GM12892 (cell line): ENCODE measurements around the gene TMPO. TPM values are rescaled to one million over a fixed set of nuclear protein-coding genes. Genes with fewer than 3 reads are reported as not detected.
"Not testable (repeated sequence)": the region's sequence is repeated elsewhere in the genome, so short reads cannot be mapped to it uniquely, and the experiment has no call there.

Source experiments
- DNase-seq: peaks from one replicate; pipeline ENCODE4 v3.0.0; 2011; ENCODE audit not compliant: insufficient read length
- FAIRE-seq: peaks from 2 replicates; lab custom pipeline; 2011; peaks lifted over from hg19 to GRCh38; lab: Jason Lieb, UNC
- POLR2A ChIP-seq: IDR thresholded peaks from 2 replicates; pipeline ENCODE4 v1.6.1; 2011; ENCODE audit warnings: low read depth, low read length, control low read depth
- POLR2AphosphoS5 ChIP-seq: IDR thresholded peaks from 2 replicates; pipeline ENCODE4 v1.6.1; 2011; ENCODE audit warnings: low read depth, low read length, control low read depth
- TAF1 ChIP-seq: IDR thresholded peaks from 2 replicates; pipeline ENCODE4 v1.6.1; 2011; ENCODE audit warnings: low read depth, mild to moderate bottlenecking, control low read depth, low read length, borderline replicate concordance
- polyA plus RNA-seq: library from polyadenylated mRNA; unstranded; fragments of >200 nt; gene quantifications from one replicate; pipeline ENCODE4 v1.2.1, GENCODE V29; 2012; ENCODE audit warnings: missing spikeins, inconsistent platforms; ENCODE audit not compliant: missing spikeins

The TMPO gene
- polyA plus RNA-seq = 124 TPM

DNA sequence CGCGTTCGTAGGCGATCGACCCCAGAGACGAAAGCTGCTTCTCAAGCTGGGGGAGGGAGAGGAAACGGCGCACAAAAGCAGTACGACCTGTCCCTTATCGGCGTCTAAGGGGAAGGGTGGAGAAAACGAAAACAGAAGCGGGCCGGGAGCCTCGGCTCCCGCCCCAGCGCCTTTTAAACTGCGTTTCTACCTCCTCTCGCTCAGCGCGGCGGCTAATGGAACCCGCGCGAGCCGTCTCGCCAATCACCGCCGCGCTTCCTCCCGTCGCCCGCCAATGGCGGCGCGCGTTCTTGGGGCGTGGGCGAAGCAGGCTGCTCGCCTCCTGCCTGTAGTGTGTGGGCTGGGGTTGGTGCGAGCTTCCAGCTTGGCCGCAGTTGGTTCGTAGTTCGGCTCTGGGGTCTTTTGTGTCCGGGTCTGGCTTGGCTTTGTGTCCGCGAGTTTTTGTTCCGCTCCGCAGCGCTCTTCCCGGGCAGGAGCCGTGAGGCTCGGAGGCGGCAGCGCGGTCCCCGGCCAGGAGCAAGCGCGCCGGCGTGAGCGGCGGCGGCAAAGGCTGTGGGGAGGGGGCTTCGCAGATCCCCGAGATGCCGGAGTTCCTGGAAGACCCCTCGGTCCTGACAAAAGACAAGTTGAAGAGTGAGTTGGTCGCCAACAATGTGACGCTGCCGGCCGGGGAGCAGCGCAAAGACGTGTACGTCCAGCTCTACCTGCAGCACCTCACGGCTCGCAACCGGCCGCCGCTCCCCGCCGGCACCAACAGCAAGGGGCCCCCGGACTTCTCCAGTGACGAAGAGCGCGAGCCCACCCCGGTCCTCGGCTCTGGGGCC lies at the start of gene TMPO:
Gene TMPO, plus strand, starts transcription at position 304 of the 824 bp plus-strand sequence. Its CDS starts 278 bp downstream, at position 582.
- TF ChIP-seq POLR2A (peak; percentile 95), POLR2AphosphoS5 (peak; percentile 96), TAF1 (peak; percentile 92)
- peak; percentile 88 for DNase-seq
- peak; percentile 98 for FAIRE-seq

GRCh38 chr12:98465950-98466602 lies 49.3 kb upstream of the TMPO start:
- FAIRE-seq (no peak), DNase-seq (no peak)
- TF ChIP-seq POLR2AphosphoS5 = no peak
- TF ChIP-seq POLR2A = no peak
- no peak for TF ChIP-seq TAF1

DNA sequence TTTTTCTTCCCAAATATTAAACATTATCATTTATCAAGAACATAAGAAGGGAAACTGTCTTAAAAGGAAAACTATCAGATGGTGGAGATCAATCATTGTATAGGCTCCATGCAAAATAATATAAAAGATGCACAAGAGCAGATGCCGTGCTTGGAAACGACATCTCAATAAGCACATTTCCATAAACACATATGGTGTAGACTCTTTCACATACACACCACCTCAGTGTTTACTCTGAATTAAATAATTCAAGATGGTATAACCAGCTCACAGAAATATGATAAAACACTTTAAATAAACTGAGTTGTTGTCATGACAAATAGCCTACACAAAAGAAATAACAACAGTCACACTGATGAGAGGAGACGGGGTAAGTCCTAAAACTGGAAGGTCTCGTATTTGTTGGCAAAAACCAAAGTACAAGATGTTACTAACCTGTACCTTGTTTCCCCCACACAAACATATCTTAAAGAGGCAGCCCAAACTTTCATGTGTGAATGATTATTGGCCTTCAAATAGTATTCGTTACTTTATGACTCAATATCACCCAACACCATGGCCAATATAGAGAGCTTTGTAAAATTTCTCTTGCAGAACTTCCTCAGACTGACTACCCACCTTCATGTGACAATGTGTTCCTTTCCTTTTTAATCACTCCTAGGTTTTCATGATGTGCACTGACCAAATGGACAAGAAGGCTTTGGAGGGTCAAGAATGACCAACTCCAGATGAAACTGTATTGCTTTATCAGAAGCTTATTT lies 48.6 kb upstream of the TMPO start:
- DNase-seq = no peak
- no peak for FAIRE-seq
- no peak for TF ChIP-seq POLR2A
- no peak for TF ChIP-seq TAF1
- no peak for TF ChIP-seq POLR2AphosphoS5

DNA sequence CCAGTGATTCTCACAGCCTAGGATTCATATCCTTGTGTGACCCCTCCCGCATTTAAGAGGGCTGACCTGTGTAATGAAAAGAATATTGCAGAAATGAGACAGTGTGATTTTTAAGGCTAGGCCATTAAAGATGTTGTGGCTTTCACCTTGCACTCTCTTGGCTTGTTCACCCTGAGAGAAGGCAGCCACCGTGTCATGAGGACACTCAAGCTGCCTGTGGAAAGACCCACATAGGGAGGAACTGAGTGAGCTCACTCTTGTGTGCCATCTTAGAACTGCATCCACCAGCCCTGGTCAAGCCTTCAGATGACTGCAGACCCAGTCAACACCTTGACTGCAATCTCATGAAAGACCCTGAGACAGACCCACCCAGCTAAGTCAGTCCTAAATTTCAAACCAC lies 46.3 kb upstream of the TMPO start:
- FAIRE-seq (no peak), DNase-seq (no peak)
- no peak for TF ChIP-seq TAF1
- TF ChIP-seq POLR2A = no peak
- no peak for TF ChIP-seq POLR2AphosphoS5

GRCh38 chr12:98470469-98471082 lies 44.8 kb upstream of the TMPO start:
- DNase-seq = no peak

DNA sequence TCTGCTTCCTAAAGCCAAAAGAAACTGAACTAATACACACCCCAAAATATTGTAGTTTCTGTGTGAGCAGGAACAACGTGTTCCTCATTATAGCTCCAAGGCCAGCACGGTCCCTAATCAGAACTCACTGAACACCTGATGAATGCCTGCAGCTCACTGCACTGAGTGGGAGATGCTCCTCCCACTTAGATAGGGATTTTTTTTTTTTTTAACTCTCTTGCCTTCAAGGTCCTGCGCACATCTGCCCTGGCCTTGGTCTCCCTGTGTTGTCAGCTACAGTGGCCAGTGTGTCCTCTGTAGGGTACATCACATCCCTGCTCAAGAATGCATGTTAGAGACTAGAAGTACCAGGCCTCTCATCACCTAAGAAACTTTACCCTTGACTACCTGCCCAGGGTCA lies 44.3 kb upstream of the TMPO start:
- no peak for FAIRE-seq
- TF ChIP-seq POLR2A = no peak
- TF ChIP-seq TAF1 = no peak
- TF ChIP-seq POLR2AphosphoS5 = no peak
- no peak for DNase-seq

More at GRCh38 chr12:98470469-98471082, 44.8 kb upstream of the TMPO start:
- no peak for TF ChIP-seq POLR2AphosphoS5
- TF ChIP-seq POLR2A = no peak
- no peak for FAIRE-seq

DNA sequence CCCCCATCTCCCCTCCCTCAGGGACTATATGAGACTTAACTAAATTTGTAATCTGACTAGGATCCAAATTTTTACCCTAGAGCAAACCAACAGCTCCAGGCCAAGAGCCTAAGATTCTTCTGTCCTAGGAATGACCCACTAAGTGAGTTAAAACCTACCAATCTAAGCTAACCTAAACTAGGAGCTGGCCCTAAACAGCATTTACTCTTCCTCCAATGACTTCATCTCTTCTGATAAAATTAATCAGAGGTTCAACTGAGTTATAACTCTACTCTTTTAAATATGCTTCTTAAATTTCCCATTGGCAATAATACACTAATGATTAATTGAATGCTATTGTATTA lies 39.9 kb upstream of the TMPO start:
- DNase-seq (no peak), FAIRE-seq (no peak)
- TF ChIP-seq TAF1 = no peak
- TF ChIP-seq POLR2AphosphoS5 = no peak
- TF ChIP-seq POLR2A = no peak

DNA sequence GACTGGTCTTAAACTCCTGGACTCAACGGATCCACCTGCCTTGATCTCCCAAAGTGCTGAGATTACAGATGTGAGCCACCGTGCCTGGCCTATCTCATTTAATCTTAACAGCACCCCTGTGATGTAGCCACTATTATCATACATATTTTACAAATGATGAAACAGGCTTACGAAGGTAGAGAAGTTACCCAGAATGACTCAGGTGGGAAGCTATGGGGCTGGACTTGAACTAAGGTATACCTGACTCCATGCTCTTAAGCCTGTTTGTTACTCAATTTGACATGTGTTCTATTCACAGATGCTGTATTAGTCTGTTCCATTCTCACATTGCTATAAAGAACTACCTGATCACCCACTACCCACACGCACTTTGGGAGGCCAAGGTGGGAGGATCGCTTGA lies 36.8 kb upstream of the TMPO start:
- TF ChIP-seq POLR2AphosphoS5 (no peak), TAF1 (no peak), POLR2A (no peak)
- no peak for DNase-seq
- FAIRE-seq = no peak

DNA sequence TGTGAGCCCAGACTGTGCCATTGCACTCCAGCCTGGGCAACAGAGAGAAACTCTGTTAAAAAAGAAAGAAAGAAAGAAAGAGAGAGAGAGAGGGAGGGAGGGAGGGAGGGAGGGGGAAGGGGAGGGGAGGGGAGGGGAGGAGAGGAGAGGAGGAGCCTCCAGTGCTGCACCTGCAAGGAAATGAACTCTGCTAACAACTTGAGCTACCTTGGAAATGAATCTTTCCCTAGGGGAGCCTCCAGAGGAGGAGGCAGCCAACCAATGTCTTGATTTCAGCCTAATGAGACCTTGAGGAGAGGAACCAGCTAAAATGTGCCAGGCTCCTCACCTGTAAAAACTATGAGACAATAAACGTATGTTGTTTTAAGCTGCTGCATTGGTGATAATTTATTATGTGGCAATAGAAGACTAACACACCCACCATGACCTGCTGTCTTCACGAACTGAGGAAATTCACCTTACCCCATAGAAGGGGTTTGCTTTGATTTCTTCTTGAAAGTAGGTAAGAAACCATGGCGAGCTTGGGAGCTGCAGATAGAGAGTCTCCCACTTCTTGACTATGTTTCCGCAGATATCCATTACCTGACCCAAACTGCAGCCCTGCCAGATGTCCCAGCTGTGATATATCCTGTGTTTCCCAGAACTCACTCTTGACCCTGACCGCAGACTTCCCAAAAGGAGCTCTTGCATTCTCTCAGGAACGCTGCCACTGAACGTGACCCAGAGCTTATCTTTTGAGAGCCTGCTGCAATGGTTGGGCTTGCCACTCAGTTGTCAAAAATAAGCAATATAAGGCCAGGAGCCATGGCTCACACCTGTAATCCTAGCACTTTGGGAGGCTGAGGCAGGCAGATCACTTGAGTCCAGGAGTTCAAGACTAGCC lies 31.5 kb upstream of the TMPO start:
- no peak for DNase-seq
- FAIRE-seq = no peak
- TF ChIP-seq POLR2AphosphoS5 (no peak), POLR2A (no peak), TAF1 (no peak)

GRCh38 chr12:98485792-98486340 lies 29.5 kb upstream of the TMPO start:
- no peak for FAIRE-seq
- no peak for TF ChIP-seq TAF1
- TF ChIP-seq POLR2AphosphoS5 = no peak
- no peak for TF ChIP-seq POLR2A
- DNase-seq = no peak

DNA sequence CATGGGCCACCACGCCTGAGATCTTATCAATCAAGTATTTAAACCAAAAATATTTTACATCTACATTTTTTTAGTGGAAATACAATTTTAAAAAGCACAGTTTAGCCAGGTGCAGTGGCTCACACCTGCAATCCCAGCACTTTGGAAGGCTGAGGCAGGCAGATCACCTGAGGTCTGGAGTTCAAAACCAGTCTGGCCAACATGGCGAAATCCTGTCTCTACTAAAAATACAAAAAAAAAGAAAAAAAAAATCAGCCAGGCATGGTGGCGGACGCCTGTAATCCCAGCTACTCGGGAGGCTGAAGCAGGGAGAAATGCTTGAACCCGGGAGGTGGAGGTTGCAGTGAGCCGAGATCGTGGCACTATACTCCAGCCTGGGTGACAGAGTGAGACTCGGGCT lies 27.0 kb upstream of the TMPO start:
- DNase-seq, FAIRE-seq: not testable (repeated sequence)
